ENCODE results near the gene ATP6V0E1.

DNA sequence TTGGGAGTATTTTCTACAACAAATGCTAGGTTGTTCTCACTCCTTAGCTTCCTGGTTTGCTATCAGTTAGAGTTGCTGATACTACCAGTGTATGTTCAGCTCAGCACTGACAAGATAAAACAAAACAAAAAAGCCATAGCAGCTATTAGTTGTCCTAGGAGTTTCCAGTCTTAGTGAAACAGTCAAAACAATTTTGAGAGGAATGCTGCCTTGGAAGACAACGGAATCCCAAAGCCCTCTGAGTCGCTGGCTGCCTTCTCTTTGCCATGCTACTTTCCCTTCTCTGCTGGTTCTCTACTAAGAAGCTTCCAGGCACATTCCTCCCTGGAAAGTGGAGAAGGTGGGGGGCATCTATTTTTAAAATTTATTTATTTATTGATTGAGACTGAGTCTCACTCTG is 67.2 kb downstream of the ATP6V0E1 start:
- TF ChIP-seq, protein P1, sequence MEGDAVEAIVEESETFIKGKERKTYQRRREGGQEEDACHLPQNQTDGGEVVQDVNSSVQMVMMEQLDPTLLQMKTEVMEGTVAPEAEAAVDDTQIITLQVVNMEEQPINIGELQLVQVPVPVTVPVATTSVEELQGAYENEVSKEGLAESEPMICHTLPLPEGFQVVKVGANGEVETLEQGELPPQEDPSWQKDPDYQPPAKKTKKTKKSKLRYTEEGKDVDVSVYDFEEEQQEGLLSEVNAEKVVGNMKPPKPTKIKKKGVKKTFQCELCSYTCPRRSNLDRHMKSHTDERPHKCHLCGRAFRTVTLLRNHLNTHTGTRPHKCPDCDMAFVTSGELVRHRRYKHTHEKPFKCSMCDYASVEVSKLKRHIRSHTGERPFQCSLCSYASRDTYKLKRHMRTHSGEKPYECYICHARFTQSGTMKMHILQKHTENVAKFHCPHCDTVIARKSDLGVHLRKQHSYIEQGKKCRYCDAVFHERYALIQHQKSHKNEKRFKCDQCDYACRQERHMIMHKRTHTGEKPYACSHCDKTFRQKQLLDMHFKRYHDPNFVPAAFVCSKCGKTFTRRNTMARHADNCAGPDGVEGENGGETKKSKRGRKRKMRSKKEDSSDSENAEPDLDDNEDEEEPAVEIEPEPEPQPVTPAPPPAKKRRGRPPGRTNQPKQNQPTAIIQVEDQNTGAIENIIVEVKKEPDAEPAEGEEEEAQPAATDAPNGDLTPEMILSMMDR (IDR thresholded peaks at IDR 0.05): no peak
- TF ChIP-seq TCF7L2 (IDR thresholded peaks at IDR 0.05; ENCODE audit: low read depth, low read length): no peak
